GM21390 (cell line): ENCODE data around the gene MYL3.

ENCODE experiments used
- ATAC-seq: cut with Tn5 transposase; IDR thresholded peaks from one replicate; pipeline ENCODE4 v1.9.1; 2021; ENCODE audit not compliant: unreplicated experiment

The MYL3 gene

GRCh38 chr3:46865546-46865945, 2.3 kb upstream of the MYL3 start:
- ATAC-seq: no peak

GRCh38 chr3:46865031-46865507, 1.8 kb upstream of the MYL3 start:
- no peak for ATAC-seq

DNA sequence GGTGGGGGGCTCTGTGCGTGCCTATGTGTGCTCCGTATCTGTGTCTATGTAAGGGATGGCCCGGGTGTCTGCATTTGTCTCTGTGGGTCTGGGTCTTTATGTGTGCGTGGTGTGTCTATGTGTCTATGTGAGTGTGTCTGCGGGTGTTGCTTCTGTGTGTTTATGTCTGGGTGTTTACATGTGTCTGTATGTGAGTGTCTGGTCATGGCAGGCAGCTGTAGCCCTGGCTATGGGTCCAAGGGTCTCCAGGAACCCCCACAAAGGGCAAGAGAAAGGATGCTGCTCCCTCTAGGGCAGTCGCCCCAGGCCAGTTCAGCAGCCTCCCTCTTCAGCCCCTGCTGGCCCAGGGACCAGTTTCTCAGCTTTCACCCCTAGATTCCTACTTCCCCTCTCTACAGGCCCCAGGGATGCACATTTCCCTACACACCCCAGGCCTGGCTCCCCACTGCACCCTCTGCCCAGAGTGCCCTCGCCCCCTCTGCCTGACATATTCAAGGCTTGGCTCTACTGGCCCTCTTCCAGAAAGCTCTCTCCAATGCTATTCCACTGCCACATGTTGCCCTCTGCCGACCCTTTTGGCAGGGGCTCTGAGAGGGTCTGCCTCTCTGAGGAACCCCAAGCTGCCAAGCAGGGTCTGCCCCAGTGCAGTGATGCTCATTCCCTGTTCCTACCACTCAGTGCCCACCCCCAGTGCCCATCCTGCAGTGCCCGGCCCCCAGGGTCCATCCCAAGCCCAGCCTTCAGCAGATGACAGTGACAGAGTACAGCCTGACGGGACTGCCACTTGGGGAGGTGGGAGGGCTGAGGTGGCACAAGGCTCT, 1.0 kb upstream of the MYL3 start:
- no peak for ATAC-seq

GRCh38 chr3:46862369-46863025, 747 bp downstream of the MYL3 start:
- ATAC-seq: no peak

DNA sequence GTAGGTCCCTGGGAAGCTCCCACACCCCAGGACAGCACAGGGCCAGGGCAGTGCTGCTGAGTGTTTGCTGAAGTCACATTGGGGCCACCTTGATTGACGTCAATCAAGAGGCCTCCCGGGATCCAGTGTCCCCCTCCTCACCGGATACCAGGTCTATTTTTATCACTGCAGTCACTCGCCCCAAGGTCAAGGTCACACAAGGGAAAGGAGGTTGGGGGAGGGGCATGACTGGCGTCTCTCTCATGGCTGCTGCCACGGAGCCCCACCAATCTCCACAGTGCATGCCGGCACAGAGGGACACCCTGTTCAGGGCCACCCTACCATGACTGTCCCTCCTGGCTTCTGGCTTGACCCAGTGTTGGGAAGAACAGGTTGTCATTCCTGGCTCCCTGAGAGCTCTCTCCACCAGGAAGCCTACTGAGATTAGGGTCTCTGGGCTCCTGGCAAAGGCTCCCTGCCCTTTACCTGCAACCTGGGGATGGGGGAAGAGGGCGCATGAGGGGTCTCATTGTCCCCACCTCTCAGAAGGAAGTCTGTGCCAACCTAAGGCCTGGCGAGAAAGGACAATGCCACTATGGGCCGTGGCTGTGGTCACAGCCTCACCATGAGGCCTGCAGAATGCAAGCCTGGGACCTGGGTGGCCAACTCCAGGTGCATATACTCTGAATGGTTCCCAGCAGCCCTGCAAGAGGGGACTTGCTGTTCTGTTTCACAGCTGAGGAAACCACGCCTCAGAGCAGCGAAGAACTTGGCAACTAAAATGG, 1.5 kb downstream of the MYL3 start:
- ATAC-seq: no peak

- no peak for ATAC-seq
These were observed 2.2 kb downstream of the MYL3 start for GRCh38 chr3:46860810-46861604.

DNA sequence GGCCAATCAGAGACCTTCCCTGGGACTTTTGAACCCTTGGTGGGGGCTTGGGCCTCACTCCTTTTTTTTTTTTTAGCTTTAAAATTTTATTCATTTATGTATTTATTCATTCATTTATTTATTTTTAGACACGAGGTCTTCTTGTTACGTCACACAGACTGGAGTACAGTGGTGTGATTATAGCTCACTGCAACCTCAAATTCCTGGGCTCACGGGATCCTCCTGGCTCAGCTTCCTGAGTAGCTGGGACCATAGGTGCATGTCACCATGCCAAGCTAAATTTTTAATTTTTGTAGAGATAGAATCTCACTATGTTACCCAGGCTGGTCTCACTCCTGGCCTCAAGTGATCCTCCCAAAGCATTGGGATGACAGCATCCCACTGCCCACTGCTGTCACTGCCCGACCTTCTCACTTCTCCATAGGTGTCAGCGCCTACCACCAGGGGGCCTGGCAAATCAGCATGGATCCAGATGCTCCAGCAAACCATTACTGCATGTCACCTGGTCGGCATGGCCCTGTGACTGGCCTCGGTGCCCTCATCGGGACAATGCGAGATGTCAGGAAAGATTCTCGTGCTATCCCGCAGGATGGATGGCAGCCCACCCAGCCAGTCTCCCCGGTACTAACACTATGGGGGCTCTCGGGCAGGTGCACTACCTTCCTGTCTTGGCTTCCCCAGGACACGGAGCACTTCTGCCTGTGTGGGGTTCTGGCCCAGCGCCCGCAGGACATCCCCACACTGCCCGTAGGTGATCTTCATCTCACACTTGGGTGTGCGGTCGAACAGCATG, 3.0 kb downstream of the MYL3 start:
- no peak for ATAC-seq

DNA sequence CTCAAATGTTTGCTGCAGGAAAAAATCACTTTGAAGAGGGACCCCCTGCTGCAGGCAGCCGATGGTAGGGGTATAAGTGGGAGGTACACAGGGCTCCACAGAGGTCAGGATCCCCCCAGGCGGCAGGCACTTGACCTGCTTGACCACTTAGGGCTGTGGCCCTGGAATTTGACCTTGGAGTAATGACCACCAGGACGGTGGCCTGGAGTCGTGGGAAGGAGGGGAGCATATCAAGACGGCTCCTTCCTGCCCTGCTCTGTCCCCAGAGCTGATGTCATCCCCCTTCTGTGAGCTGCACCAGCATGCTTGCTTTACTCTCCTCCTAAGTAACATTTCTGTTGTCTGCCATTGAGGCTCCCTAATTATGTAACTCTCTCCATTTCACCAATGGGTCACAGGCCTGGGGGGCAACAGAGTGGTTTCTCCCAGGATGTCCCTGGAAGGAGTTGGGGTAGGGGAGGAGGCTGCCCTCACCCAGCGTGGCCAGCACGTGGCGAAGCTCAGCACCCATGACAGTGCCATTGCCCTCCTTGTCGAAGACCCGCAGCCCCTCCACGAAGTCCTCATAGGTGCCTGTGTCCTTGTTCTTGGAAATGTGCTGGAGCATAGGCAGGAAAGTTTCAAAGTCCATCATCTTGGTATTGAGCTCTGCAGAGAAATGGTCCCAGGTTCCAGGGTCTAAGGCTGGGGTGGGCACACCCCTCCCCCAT, 4.1 kb downstream of the MYL3 start:
- no peak for ATAC-seq

GRCh38 chr3:46858456-46858855, 4.8 kb downstream of the MYL3 start:
- no peak for ATAC-seq

DNA sequence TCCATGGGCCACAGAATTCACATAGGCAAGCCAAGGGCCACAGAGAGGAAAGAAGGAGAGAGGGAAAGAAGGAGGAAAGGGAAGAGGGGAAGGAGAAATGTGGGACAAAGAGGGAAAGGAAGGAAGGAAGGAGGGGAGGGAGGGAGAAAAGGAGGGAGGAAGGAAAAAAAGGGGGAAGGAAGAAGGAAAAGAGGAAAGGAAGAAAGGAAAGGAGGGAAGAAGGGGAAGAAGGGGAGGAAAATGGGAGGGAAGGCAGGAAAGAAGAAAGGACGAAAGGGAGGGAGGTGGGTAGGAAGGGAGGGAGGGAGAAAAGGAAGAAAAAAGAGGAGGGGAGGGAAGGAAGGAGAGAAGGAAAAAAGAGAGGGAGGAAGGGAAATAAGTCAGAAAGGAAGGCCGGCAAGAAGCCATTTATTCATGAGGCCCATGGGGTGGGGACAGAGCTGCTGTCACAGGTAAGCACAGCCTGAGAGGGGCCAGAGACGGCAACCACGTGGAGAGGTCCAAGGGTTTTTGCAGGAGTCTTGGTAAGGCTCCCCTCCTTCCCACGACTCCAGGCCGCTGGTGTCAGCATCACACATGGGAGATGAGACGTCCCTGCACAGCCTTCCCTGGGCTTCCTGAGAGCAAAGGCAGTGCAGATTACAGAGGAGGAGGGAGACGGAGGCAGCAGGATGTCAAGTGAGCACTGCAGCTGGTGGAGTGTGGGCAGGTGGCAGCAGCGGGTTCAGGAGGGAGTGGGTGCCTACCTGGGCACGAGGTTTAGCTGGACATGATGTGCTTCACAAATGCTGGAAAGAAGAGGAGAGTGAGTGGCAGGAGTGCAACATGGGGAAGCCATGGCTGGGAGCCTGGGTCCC, 5.5 kb downstream of the MYL3 start:
- no peak for ATAC-seq

DNA sequence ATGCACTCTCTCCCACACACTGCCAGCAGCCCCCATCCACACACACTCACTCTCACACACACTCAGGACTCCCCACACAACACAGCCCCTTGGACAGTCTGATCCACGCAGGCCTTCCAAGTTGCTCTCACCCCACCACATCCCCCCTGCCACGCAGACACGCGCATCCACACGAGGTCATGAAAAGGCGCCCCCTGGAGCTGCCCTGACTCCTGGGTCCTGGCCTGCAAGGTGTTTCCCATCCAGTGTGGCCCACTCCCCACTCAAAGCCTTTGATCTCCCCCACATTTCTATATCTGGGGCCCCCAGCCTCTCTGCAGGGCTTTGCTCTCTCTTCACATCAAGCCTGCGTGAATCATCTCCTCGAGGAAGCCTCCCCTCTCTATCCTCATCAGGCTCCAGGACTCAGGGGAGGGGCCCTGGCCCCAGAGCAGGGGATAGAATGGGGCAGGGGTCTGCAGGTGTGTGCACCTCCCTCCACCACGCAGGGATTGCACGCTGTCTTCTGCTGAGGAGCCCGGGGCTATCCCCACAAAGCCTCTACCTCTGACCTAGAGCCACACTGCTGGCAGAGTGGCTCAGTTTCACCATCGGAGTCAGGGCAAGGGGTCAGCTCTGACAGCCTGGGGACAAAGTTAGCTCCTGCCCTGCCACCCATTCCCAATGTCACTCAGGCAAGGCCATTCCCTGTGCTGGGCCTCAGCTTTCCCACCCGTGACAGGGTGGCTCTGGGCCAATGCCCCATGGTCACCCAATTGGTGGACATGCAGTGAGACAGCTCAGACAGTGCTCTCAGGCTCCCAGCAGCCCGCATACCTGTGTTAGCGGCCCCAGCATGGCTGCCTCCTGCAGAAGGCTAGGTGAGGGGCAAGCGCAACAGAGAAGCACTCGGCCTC, 6.4 kb downstream of the MYL3 start:
- ATAC-seq: no peak

DNA sequence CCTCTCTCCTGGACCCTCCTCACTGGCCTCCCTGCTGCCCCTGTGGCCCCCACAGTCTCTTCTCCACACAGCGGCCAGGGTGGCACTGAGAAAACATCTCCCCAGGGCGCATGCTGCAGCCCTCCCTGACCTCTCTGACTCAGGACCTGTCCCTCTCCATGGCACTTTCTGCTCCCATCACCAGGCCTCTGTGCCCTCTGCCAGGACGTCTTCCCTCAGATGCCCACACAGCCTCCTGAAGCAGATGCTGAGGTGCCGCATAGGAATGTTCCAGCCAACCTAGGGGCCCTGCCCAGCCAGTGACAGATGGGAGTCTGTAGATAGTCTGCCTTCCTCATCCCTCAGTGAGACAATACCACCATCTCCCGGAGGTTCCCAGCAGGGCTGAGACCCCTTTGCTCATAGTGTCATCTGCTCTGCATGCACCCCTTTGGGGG, 8.7 kb downstream of the MYL3 start:
- ATAC-seq: no peak

- ATAC-seq: no peak
These were observed 9.5 kb downstream of the MYL3 start for GRCh38 chr3:46853441-46854415.

- ATAC-seq: no peak
These were observed 10.3 kb downstream of the MYL3 start for GRCh38 chr3:46852839-46853355.

DNA sequence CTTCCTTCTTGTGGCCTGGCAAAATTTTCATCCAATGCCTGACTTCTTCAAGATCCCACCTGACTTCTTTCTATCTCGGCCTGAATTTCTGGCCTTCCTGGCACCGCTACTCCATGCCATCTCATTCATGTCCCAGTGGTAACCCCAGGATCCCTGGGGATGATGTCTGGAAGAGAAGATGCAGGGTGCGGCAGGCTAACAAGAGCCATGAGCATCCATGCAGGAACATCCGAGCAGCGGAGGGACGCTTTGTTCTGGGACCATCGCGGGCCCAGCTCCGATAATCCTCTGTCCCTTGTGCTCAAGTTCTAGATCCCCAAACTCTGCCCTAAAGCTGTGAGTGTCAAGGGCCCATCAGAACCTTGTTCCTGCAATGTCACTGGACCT, 10.9 kb downstream of the MYL3 start:
- no peak for ATAC-seq
